ENCODE data around the gene MUTYH.
"Not testable (repeated sequence)": the region's sequence is repeated elsewhere in the genome, so short reads cannot be mapped to it uniquely, and the experiment has no call there.

The MUTYH gene

DNA sequence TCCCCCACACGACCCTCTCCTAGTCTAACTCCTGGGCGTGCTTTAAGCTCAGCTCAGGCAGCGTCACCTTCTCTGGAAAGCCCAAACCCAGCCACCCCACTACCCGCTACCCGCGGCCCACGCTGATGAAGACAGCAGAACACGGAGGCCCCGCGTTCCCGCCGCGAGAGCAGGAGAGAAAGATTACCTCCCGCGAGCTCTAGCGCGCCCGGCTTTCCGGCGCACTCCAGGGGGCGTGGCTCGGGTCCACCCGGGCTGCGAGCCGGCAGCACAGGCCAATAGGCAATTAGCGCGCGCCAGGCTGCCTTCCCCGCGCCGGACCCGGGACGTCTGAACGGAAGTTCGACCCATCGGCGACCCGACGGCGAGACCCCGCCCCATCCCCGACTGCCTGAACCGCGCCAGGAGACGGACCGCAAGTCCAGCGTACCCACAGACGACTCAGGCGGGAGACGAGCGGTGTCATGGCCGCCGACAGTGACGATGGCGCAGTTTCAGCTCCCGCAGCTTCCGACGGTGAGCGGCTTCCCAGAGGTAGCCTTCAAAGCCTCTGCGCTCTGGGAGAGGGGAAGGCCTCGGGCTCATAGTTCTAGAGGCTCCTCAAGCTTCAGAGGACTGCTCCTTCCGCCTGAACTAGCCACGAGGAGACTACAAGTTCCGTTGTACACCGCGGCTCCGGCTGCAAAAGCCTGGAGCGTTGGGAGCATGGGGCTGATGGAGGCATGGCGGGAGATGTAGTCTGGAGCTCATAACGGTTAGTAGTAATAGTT is at the start of gene MUTYH, which contains the start of gene TOE1:
MUTYH (minus strand) TSS at position 652 of the 770 bp plus-strand sequence. CDS start 5,935 bp downstream, outside the sequence.
TOE1 (plus strand) TSS at position 382 of the 770 bp plus-strand sequence; CDS start at position 465, 83 bp downstream.
- DNase-seq, result peak; percentile 92

DNA sequence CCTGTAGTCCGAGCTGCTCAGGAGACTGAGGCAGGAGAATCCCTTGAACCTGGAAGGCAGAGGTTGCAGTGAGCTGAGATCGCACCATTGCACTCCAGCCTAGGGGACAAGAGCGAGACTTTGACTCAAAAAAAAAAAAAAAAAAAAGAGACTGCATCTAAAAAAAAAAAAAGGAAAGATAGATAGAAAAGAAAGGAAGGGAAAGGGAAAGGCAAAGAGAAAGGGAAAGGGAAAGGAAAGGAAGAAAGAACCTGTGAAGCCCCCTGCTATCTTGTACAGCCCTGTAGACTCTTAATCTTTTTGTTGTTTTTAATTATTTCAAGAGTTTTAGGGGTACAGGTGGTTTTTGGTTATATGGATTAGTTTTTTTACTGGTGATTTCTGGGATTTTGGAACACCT is 46.0 kb upstream of the MUTYH start:
- no peak for DNase-seq

DNA sequence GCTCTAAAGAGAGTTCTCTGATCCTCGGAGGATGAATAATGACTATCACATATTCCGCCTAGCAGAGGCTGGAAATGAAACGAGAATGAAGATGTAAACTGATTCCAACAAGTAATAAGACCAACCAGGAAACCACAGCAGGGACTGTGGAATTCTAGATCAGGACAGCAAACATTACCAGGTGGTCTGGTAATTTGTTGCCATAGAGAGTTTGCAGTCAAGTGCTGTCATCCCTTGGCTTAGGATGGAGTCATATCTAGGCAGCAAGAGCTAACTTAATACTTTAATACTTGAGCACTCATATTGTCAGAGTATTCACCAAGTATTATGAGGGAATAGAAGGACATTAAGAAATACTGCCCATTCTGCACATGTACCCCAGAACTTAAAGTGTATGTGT is 45.1 kb upstream of the MUTYH start:
- DNase-seq, result no peak

DNA sequence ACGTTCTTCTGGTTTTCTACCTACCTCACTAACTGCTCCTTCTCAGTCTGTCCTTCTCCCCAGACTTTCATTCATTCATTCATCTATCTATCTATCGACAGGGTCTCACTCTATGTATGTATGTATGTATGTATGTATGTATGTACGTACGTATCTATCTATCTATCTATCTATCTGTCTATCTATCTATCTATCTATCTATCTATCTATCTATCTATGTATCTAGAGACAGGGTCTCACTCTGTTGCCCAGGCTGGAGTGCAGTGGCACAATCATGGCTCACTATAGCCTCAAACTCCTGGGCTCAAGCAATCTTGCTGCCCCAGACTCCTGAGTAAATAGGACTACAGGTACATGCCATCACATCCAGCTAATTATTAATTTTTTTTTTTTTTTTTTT is 44.0 kb upstream of the MUTYH start:
- DNase-seq, result not testable (repeated sequence)

DNA sequence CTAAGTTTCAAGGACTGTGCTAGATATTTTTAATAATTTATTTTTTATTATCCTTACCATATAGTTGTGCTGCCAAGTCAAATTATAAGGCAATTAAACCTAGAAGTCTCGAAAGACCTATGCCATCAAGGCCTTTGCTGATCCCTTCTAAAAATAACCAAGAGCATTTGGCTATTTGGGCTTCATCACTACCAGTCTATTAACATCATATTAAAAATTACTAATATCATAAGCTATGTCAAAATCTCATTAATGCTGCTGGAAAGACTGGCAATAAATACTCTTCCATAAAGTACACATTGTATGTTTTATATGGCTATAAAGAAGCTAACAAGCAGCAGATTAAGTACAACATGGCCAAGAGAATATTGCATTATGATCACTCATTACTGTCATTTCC is 43.0 kb upstream of the MUTYH start:
- DNase-seq, result no peak

DNA sequence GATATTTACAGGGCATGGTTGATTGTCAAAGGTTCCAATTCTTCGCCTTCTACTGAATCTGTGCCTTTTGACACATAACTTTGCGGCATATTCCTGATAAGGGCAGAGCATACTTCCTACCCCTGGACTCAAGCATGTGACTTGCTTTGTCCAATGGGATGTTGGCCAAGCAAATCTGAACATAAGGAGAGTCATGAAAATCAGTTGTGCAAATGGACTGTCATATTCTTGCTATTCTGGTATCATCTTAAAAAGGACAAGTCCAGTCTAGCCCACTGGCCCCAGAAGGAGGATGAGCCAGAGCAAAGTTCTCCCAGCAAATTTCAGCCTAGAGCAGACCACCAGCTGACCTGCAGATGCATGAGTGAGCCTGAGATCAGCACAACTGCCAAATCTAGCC is 41.0 kb upstream of the MUTYH start:
- DNase-seq, result no peak

DNA sequence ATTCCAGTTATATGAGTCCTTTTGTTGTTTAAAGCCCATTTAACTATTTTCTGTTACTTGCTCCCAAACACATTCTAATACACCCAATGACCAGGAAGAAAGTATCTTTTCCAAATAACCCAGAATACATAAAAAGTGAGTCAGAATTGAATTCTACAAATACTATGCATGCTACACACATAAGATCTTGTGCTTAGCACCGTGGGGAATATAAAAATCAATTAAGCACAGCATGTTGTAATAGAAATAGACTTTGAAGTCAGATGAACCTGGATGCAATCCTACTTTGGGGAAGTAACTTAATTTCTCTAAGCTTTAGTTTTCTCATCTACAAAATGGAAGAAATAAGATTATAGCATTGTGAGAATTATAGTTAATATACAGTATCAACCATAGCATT is 40.5 kb upstream of the MUTYH start:
- no peak for DNase-seq

DNA sequence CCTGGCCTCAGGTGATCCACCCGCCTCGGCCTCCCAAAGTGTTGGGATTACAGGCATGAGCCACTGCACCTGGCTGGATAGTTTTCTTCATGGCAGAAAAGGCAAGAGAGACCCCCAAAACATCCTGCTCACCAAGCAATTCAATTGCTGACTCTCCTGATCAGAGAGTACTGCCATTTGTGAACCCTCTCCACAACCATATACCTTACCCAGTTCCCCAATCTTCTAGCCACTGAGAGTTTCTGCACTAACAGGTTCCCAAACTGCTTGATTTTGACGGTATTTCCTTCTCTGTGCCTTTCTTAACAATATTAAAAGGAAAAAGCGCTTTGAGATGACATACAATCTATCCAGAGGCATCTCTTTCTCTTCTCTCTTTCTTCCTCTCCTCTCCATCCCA is 39.9 kb upstream of the MUTYH start:
- no peak for DNase-seq

DNA sequence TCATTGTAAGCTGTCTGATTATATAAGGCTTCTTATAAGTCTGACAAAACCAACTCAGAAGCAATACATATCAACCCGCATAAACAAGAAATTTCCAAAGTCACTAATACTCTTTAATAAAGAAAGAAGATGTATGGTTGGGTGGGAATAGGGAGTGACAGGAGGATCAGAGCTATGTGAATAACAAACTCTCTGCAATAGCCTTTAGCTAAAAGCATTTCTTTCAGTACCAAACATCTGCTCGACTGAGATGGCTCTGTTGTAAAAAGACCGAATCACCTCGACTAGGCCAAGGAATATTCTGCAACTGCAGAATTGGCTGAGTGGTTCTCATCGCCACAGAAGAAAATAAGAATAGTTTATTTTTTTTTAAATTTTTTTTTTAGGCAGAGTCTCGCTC is 39.3 kb upstream of the MUTYH start:
- DNase-seq, result no peak

DNA sequence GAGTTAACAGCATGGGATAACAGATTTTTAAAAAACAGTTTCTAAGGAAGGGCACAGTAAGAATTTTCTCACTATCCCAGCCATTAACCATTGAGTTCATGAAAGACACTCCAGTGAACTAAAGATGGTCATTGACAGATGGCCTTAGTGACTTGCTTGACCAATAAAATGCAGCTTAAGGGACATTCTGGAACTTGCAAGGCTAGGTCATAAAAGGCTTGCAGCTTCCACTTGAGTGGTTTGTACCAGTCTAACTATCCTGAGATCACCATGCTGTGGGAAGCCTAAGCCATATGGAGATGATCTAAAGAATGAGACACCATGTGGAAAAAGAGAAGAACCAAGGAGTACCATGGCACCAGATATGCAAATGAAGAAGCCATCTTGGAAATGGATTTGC is 37.9 kb upstream of the MUTYH start:
- DNase-seq, result no peak

DNA sequence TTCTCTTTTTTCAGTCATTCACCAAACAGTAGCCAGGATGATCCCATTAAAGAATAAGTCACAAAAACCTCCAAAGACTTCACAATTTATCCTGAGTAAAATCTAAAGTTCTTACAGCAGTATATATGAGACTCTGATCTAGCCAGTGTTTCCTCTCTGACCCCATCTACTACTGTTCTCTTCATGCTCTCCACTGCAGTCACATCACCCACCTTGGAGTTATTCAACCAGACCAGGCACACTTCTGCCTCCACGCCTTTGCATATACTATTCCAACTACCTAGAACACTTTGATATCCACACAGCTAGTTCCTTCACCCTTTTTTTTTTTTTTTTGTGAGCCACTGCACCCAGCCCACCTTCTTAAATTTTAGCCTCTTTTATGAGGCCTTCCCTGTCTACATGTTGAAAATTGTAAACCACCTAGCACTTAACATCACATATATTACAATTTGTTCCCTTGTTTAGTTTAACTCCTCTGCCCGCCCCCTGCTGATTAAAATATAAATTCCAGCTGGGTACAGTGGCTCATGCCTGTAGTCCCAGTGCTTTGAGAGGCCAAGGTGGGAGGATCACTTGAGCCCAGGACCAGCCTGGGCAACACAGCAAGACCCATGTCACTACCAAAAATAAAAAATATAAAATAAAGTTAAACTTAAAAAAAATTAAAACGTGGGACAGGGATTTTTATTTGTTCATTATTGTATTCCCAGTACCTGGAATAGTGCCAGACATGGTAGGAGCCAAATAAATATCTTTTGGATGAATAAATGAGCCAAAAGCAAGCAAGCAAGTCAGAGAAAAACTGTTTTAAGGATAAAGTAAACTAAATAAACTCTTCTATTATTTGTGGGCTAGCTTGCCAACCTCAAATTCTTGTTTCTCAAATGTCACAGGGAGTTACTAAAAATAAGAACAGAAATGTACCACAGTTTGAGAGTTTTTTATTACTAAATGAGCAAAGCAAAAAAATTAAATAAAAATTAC is 35.2 kb upstream of the MUTYH start:
- DNase-seq, result no peak

DNA sequence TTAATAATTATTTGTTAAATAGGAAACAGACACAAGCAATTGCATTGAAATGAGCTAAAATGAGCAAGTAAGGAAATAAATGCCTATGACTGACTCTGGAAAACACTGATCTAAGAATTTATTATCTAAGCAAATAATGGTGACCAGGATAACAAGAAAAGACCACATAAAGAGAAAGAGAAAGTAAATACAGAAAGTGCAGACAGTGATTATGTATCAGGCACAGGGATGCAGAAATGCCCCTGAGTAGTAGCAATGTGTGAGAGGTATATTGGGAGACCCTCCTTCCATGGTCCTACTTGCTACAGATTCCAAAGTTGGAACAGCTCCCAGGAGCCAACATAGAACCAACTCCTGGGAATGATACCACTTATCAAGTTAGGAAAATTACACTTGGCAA is 33.3 kb upstream of the MUTYH start:
- DNase-seq, result no peak

DNA sequence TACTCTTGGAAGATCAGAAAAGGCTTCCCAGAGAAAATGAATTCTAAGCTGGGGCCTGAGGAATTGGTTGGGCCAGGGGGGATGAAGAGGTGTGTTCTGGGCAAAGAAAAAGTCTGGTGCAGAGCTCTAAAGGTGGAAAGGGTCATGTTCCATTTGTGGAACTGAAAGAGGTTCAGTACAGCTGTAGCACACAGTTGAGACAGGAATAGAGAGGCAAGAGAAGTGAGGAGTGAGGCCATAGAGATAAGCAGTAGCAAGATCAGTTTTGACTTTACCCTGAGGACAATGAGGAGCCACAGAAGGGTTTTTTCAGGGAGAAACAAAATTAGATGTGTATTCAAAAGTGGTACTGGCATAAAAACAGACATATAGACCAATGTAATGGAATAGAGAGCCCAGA is 30.3 kb upstream of the MUTYH start:
- no peak for DNase-seq

DNA sequence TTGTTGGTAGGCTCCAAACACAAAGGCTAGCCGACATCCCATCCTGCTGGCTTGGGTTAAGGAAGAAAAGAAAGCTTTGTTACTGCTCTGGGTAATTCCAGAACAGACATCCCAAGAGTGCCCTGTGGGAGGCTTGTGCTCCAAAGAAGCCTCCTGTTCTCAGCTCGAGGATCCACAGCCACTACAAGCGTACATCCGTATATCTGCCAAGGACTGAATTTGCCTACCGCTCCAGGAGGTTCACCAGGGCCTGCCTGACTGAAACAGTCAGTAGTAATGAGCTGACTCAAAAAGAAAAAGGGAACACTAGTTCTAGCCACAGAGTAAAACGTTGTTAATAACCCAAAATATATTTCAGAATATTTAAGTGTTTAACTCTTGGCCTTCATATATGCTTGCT is 24.8 kb upstream of the MUTYH start:
- DNase-seq, result no peak

DNA sequence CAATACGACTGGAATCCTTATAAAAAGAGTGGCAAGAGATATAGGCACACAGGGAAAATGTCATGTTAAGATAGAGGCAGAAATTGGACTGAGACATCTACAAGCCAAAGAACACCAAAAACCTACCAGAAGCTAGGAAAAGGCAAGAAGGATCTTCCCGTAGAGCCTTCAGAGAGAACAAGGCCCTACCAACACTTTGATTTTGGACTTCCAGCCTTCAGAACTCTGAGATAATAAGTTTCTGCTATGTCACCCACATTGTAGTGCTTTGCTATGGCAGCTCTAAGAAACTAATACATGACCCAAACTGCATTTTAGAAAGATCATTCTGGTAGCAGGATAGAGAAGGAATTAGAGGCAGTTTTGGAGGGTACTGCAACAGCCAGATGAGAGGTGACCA is 24.1 kb upstream of the MUTYH start:
- DNase-seq, result no peak

DNA sequence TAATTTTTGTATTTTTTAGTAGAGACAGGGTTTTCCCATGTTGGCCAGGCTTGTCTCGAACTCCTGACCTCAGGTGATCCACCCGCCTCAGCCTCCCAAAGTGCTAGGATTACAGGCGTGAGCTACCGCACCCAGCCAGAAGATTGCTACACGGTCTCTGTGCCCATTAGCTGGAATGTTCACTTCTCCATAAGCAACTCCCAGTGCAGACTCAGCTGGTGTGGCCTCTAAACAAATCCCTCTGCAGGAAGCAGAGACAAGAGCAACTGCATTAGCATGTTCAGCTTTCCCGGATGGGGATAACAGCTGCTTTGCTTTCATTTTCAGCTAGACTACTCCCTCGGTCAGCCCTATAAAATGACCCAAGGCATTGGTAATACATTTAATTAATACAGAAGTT is 20.7 kb upstream of the MUTYH start:
- DNase-seq, result not testable (repeated sequence)

DNA sequence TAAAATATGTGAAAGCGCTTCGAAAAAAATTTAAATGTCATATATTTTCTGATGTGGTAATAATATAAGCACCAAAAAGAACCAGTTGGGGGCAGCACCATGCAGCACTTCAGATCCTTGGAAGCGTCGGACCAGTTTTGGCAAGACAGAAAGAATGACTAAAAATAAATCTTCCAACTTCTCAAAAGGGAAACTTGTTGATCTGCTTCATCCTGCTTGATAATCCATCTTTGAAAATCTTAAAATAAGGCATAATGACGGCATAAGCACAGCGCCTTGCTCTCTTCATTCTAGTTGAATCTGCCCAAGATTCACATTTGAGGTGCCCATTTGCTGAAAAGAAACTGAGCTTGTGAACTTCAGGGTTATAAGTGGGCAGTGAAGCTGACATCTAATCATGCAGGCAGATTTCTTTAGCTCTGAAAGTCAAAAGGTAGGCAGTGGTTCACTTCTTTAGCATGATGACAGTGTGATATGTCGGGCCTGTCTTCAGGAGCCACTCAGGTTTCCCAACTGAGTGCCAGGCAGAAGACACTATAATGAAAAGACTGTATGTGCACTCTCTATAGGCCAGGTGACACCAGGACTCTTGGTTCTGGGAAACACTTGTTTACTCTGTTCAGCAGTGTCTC is 19.8 kb upstream of the MUTYH start:
- peak; percentile 63 for DNase-seq

DNA sequence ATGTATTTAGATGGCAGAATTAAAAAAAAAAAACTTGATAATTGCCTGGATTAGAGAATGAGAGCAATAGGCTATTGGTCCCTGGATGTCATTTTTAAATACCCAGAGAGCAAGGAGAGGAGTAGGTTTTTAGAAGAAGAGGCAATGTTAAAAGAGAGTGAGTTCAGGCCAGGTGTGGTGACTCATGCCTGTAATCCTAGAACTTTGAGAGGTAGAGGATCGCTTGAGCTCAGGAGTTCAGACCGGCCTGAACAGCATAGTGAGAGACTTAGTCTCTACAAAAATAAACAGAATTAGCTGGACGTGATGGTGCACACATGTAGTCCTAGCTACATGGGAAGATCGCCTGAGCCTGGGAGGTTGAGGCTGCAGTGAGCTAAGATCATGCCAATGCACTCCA is 15.9 kb upstream of the MUTYH start:
- DNase-seq, result no peak

DNA sequence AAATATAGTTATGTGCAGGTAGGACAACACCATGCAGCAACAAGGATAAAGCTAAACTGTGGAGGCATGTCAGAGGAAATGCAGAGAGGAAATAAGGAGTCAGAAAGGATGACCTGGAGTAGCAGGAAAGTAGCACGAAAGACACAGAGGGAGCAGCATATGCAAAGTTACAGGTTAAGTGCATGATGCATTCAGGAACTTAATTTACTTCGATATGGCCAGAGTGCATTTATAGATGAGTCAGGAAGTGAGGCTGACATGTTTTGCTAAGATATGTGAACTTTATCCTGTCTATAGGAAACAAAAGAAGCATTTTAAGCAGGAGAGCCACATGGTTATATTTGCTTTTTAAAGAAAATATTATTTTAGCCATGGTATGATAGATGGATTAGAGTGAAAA is 15.4 kb upstream of the MUTYH start:
- no peak for DNase-seq

DNA sequence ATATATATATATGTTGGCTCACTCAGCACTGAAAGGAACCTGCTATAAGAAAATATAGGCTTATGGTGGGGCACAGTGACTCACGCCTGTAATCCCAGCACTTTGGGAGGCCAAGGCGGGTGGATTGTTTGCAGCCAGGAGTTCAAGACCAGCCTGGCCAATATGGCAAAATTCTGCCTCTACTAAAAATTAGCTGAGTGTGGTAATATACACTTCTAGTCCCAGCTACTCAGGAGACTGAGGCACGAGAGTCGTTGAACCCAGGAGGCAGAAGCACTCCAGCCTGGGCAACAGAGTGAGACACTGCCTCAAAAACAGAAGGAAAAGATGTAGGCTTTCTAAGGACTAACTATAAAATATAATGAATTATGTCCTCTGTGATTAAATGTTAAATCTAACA is 14.6 kb upstream of the MUTYH start:
- DNase-seq, result no peak

DNA sequence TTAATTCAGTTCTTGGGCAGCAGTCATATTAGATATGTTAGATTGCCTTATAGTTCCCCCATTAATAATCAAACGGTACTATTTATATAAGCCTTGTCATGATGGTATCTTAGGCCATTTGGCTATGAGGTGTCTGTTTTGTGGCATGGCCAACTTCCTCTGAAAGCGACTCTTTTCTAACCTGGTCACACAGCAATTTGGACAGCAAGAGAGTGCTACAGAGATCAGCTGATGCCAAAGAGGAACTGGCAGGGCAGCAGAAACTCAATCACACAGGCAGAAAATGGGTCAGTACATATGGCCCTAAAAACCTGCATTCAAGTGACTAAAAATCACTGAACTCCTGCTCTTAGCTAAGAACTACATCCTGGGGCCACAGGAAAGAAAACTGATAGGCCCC is 13.4 kb upstream of the MUTYH start:
- DNase-seq, result no peak

DNA sequence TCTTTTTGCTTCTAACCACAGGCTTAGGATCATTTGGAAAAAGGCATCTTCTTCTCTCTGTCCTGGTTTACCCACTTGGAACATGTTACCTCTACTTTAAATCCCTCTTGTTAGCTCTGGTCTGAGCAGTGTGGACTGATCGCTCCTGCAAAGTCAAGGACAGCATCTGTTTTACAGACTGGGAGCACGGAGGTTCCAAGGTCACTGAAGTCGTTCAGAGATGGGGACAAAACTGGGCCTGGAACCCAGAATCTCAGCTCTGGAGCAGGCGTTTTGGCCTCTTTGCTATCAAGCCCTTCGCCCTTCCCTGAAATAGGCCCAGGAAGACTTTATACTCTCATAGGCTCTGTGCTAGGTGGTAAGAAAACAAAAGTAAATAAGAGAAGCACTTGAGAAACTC is 11.3 kb upstream of the MUTYH start:
- DNase-seq, result no peak

DNA sequence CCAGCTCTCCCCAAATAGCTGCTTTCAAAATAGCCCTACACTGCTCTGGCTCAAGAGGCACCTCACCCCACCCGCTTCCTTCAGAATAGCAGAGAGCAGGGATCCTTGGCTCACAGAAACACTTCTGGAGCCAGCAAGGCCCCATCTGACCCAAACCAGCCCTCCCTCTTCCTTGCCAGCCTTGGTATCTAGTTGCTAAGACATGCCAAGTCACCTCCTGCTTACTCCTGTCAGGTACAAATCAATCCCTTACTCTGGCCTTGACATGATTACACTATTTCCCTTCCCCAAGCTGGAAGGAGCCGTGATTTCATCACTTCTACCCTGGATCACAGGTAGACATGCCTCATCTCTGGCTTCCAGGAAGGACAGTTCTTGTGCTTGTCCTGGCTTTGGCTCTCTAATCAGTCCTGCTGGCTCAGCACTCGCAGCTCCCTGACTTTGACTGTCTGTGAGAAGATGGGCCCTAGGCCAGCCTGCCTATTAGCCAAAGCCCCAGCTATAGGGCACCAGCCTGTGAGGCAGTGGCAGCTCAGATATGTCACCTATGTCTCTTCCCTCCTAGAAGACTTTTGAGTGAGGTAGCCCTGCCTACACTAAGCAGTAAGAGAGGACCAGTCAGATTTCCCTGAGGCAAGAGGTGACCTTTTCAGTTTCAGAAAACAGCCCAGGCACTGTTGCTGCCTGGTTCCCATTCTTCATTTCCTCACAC is 8.9 kb upstream of the MUTYH start:
- no peak for DNase-seq

Measured in CD4-positive, alpha-beta T cell treated with Interleukin-12 subunit alpha and Interleukin-12 subunit beta, for 1 hour (primary cell).